OCI-LY1 (cell line): ENCODE measurements around the gene B4GALT2.

Experiments
- H2AFZ ChIP-seq: fragments of 200-600 bp; sonication (generic), shearing (Covaris generic); 2 replicates; pipeline ENCODE4 v1.6.0; 2014; ENCODE audit warnings: antibody characterized with exemption, mild to moderate bottlenecking, low read length
- H3F3A ChIP-seq: fragments of 200-600 bp; sonication (generic), shearing (Covaris generic); 2 replicates; pipeline ENCODE4 v1.6.0; 2014; ENCODE audit warnings: mild to moderate bottlenecking, antibody characterized with exemption, low read length, moderate library complexity; ENCODE audit not compliant: insufficient read depth
- H3K27ac ChIP-seq: fragments of 200-600 bp; sonication (generic); 2 replicates; pipeline ENCODE4 v1.5.1; 2014; ENCODE audit warnings: low read length, mixed run types, mild to moderate bottlenecking, low read depth; ENCODE audit not compliant: poor library complexity, severe bottlenecking
- H3K27me3 ChIP-seq: fragments of 200-600 bp; sonication (generic); 2 replicates; pipeline ENCODE4 v1.6.0; 2014; ENCODE audit warnings: antibody characterized with exemption, mild to moderate bottlenecking, low read length, moderate library complexity; ENCODE audit not compliant: insufficient read depth
- H3K36me3 ChIP-seq: fragments of 200-600 bp; sonication (generic); 2 replicates; pipeline ENCODE4 v1.6.1; 2014; ENCODE audit warnings: mild to moderate bottlenecking, antibody characterized with exemption, low read length, moderate library complexity, mixed read lengths; ENCODE audit not compliant: insufficient read depth
- H3K4me1 ChIP-seq: fragments of 200-600 bp; sonication (generic); 2 replicates; pipeline ENCODE4 v1.5.1; 2014; ENCODE audit warnings: mild to moderate bottlenecking, low read length, moderate library complexity; ENCODE audit not compliant: insufficient read depth, severe bottlenecking
- H3K4me2 ChIP-seq: fragments of 200-600 bp; sonication (generic), shearing (Covaris generic); 2 replicates; pipeline ENCODE4 v1.6.1; 2014; ENCODE audit warnings: low read length
- H3K4me3 ChIP-seq: fragments of 200-600 bp; sonication (generic); 2 replicates; pipeline ENCODE4 v1.5.1; 2014; ENCODE audit warnings: low read length, low read depth, mild to moderate bottlenecking, mixed read lengths; ENCODE audit not compliant: poor library complexity, severe bottlenecking
- H3K79me2 ChIP-seq: fragments of 200-600 bp; shearing (Covaris generic); 2 replicates; pipeline ENCODE4 v1.6.1; 2016; ENCODE audit warnings: mixed run types, low read length, mixed read lengths; ENCODE audit not compliant: insufficient read depth
- H3K9ac ChIP-seq: fragments of 200-600 bp; sonication (generic), shearing (Covaris generic); 2 replicates; pipeline ENCODE4 v1.6.1; 2014; ENCODE audit warnings: mild to moderate bottlenecking, low read length, mixed read lengths
- H3K9me2 ChIP-seq: fragments of 200-600 bp; sonication (generic), shearing (Covaris generic); 2 replicates; pipeline ENCODE4 v1.6.1; 2014; ENCODE audit warnings: low read depth, mild to moderate bottlenecking, low read length, mixed read lengths
- H3K9me3 ChIP-seq: fragments of 200-600 bp; shearing (Covaris generic); 2 replicates; pipeline ENCODE4 v1.6.1; 2014; ENCODE audit warnings: low read length, mixed read lengths
- H4K20me1 ChIP-seq: fragments of 200-600 bp; sonication (generic), shearing (Covaris generic); 2 replicates; pipeline ENCODE4 v1.6.0; 2016; ENCODE audit warnings: mild to moderate bottlenecking, low read length; ENCODE audit not compliant: insufficient read depth
- EZH2 ChIP-seq: fragments of 200-600 bp; sonication (generic), shearing (Covaris generic); IDR thresholded peaks from 2 replicates; pipeline ENCODE4 v1.8.0; 2017; ENCODE audit warnings: borderline replicate concordance, mixed run types, mild to moderate bottlenecking, antibody characterized with exemption, low read length, moderate library complexity, mixed read lengths
- TF ChIP-seq, protein P1 (sequence below): fragments of 200-600 bp; sonication (generic), shearing (Covaris generic); IDR thresholded peaks from 2 replicates; pipeline ENCODE4 v1.5.1; 2017; ENCODE audit warnings: mild to moderate bottlenecking, antibody characterized with exemption, low read length, moderate library complexity, mixed read lengths

The B4GALT2 gene

DNA sequence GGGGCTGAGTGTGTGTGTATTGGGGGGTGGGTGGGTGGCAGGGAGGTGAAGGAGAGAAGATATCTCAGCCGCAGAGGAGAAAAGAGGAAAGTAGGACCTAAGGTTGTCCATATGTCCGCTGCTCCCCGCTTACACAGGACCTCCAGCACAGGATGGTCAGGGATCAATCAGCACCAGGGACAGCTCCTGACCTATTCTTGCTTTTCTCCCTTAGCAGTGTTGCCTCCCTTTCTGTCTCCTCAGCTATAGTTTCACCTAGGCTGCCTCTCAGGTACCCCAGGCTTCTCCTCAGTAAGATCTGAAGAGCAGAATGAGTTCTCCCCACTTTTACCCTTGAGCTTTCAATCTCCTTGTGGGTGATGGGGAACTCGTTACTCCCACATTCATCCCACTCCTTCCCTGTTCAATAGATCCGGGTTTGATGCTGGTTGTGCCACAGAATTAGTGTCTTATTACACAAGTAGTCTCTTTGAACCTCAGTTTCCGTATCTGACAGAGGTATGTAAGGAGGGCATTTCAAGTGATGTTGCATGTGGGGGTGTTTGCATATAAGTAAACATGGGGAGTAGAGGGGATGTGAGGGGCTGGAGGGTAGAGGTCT, 10.6 kb upstream of the B4GALT2 start:
- Histone ChIP-seq H3K9ac (no peak overlapping the region), H3K4me1 (peaks cover 10% of the 10 kb centered on the region), H3K9me3 (no peaks in the 10 kb centered on the region), H3K9me2 (no peaks in the 10 kb centered on the region), H3K36me3 (peaks cover 19% of the 10 kb centered on the region), H4K20me1 (no peaks in the 10 kb centered on the region), H2AFZ (no peak overlapping the region), H3K4me3 (no peak overlapping the region), H3F3A (no peaks in the 10 kb centered on the region), H3K27ac (no peak overlapping the region), H3K4me2 (no peak overlapping the region), H3K79me2 (no peaks in the 10 kb centered on the region), H3K27me3 (no peaks in the 10 kb centered on the region)
- TF ChIP-seq, protein P1, sequence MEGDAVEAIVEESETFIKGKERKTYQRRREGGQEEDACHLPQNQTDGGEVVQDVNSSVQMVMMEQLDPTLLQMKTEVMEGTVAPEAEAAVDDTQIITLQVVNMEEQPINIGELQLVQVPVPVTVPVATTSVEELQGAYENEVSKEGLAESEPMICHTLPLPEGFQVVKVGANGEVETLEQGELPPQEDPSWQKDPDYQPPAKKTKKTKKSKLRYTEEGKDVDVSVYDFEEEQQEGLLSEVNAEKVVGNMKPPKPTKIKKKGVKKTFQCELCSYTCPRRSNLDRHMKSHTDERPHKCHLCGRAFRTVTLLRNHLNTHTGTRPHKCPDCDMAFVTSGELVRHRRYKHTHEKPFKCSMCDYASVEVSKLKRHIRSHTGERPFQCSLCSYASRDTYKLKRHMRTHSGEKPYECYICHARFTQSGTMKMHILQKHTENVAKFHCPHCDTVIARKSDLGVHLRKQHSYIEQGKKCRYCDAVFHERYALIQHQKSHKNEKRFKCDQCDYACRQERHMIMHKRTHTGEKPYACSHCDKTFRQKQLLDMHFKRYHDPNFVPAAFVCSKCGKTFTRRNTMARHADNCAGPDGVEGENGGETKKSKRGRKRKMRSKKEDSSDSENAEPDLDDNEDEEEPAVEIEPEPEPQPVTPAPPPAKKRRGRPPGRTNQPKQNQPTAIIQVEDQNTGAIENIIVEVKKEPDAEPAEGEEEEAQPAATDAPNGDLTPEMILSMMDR, result no peak
- no peak for TF ChIP-seq EZH2

DNA sequence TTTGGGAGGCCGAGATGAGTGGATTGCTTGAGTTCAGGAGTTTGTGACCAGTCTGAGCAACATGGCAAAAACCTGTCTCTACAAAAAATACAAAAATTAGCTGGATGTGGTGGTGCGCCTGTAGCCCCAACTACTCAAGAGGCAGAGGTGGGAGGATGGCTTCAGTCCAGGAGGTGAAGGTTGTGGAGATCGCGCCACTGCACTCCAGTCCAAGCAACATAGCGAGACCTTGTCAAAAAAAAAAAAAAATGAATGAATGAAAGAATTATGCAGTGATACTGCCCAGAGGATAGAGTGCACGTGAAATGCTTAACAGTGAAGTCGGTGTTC, 9.6 kb upstream of the B4GALT2 start:
- peaks cover 25% of the 10 kb centered on the region for H3K36me3 ChIP-seq
- H2AFZ ChIP-seq, result no peak overlapping the region
- no peak overlapping the region for H3K9ac ChIP-seq
- H3K9me3 ChIP-seq, result no peaks in the 10 kb centered on the region
- H3K27me3 ChIP-seq, result no peaks in the 10 kb centered on the region
- H3K4me3 ChIP-seq, result peak overlapping the region; percentile 89
- no peaks in the 10 kb centered on the region for H3F3A ChIP-seq
- H3K79me2 ChIP-seq, result no peaks in the 10 kb centered on the region
- H3K4me2 ChIP-seq, result peak overlapping the region; percentile 43
- no peaks in the 10 kb centered on the region for H4K20me1 ChIP-seq
- peaks cover 20% of the 10 kb centered on the region for H3K4me1 ChIP-seq
- H3K9me2 ChIP-seq, result no peaks in the 10 kb centered on the region
- TF ChIP-seq EZH2, result no peak
- TF ChIP-seq, protein P1, result no peak
- H3K27ac ChIP-seq, result no peak overlapping the region

DNA sequence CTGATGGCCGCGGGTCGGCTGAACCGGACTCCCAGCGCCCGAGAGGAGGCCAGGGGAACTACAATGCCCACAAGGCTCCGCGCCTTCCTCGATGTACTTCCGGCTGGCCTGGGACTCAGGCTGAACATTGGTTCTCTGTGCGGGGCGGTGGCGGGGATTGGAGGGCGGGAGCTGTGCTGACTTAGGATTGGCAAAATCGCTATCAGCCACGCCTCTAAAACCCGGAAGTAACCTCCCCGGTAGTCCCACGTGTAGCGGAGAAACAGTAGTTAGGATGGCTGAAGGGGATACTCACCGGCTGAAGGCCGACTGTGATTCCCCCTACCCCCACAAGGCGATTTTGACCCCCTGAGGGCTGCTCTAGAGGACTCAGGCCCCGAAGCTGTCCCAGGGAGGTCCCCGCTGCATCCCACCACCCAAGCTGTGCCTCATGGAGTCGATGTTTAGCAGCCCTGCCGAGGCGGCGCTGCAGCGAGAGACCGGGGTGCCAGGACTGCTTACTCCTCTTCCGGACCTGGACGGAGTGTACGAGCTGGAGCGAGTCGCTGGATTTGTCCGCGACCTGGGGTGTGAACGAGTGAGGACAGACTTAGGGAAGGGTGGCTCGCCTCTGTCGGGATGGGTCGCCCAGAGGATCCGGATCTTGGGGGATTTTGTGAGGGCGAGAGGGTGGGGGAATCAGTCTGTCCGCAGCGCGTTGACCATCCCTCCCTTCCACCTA, 9.1 kb upstream of the B4GALT2 start, which contains the start of gene DPH2:
Gene DPH2, plus strand, starts transcription at position 265 of the 721 bp plus-strand sequence. Its CDS starts 166 bp downstream, at position 431.
- peak within 1 kb of the TSS; percentile 77 for H3K4me2 ChIP-seq
- no peak within 1 kb of the TSS for H3K27ac ChIP-seq
- H3K27me3 ChIP-seq, result no peaks in the 10 kb centered on the region
- H3K79me2 ChIP-seq, result no peaks in the 10 kb centered on the region
- no peaks in the 10 kb centered on the region for H3K9me3 ChIP-seq
- peaks cover 21% of the 10 kb centered on the region for H3K4me1 ChIP-seq
- peak within 1 kb of the TSS; percentile 69 for H3K9ac ChIP-seq
- no peaks in the 10 kb centered on the region for H3F3A ChIP-seq
- H4K20me1 ChIP-seq, result no peaks in the 10 kb centered on the region
- TF ChIP-seq, protein P1, result 0 out of 2 replicates have a peak, but pooled peaks have one; percentile 8
- no peak for TF ChIP-seq EZH2
- H3K4me3 ChIP-seq, result peak within 1 kb of the TSS; percentile 89
- no peaks in the 10 kb centered on the region for H3K9me2 ChIP-seq
- peaks cover 25% of the 10 kb centered on the region for H3K36me3 ChIP-seq
- H2AFZ ChIP-seq, result no peak within 1 kb of the TSS
